Gastrocnemius medialis (tissue), 4 donors: ENCODE measurements around the gene CDK5RAP1. TPM values are rescaled to one million over a fixed set of nuclear protein-coding genes. Genes with fewer than 3 reads are reported as not detected.

Source experiments
- ATAC-seq, 2 donors: fragments of 150-250 bp; one replicate each; pipeline ENCODE4 v1.9.1; 2016
- DNase-seq, 2 donors: peaks; one replicate each; pipeline ENCODE4 v3.0.0-alpha.2; 2019
- H3K27ac ChIP-seq, 4 donors: fragments of 200-600 bp; sonication (generic); 1 replicate in 1 of 4; 2 replicates in 3 of 4; pipeline ENCODE4 v1.5.1; 2016 to 2018; ENCODE audit warnings: mild to moderate bottlenecking in 2 of 4, moderate library complexity in 1 of 4
- H3K27me3 ChIP-seq, 3 donors: fragments of 200-600 bp; sonication (generic) in 2 of 3; 1 replicate in 1 of 3; 2 replicates in 2 of 3; pipeline versions ENCODE4 v1.5.1 to v1.6.0; 2016 to 2019; ENCODE audit warnings: mild to moderate bottlenecking in 1 of 3, moderate library complexity in 1 of 3
- H3K36me3 ChIP-seq, 2 donors: fragments of 200-600 bp; sonication (generic) in 1 of 2; one replicate each; pipeline ENCODE4 v1.5.1; 2017 to 2018
- H3K4me1 ChIP-seq, 2 donors: fragments of 200-600 bp; sonication (generic) in 1 of 2; one replicate each; pipeline ENCODE4 v1.5.1; 2016 to 2017; ENCODE audit warnings: mild to moderate bottlenecking in 2 of 2
- H3K4me3 ChIP-seq, 4 donors: fragments of 200-600 bp; sonication (generic) in 3 of 4; 1 replicate in 1 of 4; 2 replicates in 3 of 4; pipeline ENCODE4 v1.5.1; 2016 to 2019; ENCODE audit warnings: mild to moderate bottlenecking in 2 of 4
- H3K9me3 ChIP-seq, 3 donors: fragments of 200-600 bp; sonication (generic) in 2 of 3; 1 replicate in 1 of 3; 2 replicates in 2 of 3; pipeline ENCODE4 v1.5.1; 2016 to 2019
- POLR2A ChIP-seq, 2 donors: fragments of 450-650 bp; IDR thresholded peaks; one replicate each; pipeline ENCODE4 v1.6.1; 2017; ENCODE audit warnings: antibody characterized with exemption in 2 of 2, mild to moderate bottlenecking in 2 of 2, moderate library complexity in 2 of 2
- in situ Hi-C, 4 donors: fragments of 200-750 bp; cut with MboI; loops; one replicate each; pipeline versions ENCODE4 v1.15.0 to v1.8.0; 2017; ENCODE audit warnings: low sequenced_read_pairs in 4 of 4
- intact Hi-C: fragments of 100-400 bp; cut with DNase I; formaldehyde crosslinking; loops from one replicate; pipeline ENCODE4 v1.15.1; 2023; ENCODE audit warnings: low total_unique reads
- total RNA-seq, 4 donors: library from RNA; depleted of rRNA; stranded (reverse); fragments of >200 nt; gene quantifications; one replicate each; pipeline versions ENCODE4 v1.1.0 to v1.2.3, GENCODE V29; 2016
- TF ChIP-seq, protein P1 (sequence below), 5 experiments: fragments of 450-650 bp in 3 of 5; fragments of 200-600 bp in 2 of 5; sonication (generic) in 2 of 5; IDR thresholded peaks in 4 of 5; conservative IDR thresholded peaks in 1 of 5; 1 replicate in 4 of 5; 2 replicates in 1 of 5; pipeline ENCODE4 v1.5.1; 2016 to 2019; ENCODE audit warnings: antibody characterized with exemption in 5 of 5, mild to moderate bottlenecking in 3 of 5, moderate library complexity in 3 of 5

Gene CDK5RAP1, protein sequence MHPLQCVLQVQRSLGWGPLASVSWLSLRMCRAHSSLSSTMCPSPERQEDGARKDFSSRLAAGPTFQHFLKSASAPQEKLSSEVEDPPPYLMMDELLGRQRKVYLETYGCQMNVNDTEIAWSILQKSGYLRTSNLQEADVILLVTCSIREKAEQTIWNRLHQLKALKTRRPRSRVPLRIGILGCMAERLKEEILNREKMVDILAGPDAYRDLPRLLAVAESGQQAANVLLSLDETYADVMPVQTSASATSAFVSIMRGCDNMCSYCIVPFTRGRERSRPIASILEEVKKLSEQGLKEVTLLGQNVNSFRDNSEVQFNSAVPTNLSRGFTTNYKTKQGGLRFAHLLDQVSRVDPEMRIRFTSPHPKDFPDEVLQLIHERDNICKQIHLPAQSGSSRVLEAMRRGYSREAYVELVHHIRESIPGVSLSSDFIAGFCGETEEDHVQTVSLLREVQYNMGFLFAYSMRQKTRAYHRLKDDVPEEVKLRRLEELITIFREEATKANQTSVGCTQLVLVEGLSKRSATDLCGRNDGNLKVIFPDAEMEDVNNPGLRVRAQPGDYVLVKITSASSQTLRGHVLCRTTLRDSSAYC
- total RNA-seq = 10 to 100 TPM; 23.2 to 27.6 (median 25.8) TPM

DNA sequence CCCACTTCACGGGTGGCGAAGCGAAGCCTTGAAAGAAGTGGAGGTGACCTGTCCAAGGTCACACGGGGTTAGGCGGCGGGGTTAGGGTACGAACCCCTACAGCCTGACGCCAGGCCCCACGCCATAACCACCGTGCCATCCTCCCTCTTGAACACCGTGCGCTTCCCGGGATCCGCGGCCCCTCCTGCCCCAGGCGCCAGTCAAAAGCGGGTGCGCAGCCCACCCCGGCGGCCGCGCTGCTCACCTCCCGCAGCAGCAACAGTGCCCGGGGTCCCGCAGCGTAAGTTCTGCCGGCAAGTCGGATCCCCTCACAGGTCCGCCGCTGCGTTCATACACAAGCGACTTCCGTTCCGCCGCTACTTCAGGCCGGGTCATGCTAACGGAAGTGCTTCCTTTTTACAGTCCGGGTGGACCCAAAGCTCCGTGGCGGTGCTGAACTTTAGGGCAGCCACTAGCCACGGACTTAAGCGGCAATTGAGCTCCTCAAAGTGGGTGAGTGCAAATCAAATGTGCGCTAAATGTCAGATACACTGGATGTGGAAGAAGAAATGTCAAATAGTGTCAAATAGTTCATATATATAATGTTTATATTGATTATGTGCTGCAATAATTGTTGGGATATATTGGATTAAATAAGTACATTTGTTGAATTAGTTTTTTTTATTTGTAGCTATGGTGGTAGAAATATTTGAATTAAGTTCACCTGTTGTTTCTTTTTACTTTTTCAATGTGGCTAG is at the start of gene CDK5RAP1:
Gene CDK5RAP1, minus strand, starts transcription at position 336 of the 737 bp plus-strand sequence. CDS start 4,455 bp downstream, outside the sequence.
- H3K4me1 ChIP-seq = peaks cover 27 to 34% of the 10 kb centered on the region in 2 donors
- in situ Hi-C loops (loop anchor here in 1 of 4 donors (10.0 kb wide), 1 partner anchor 53 kb away; no protein-coding TSS in a partner anchor), intact Hi-C loops (loop anchor here (1.0 to 5.0 kb wide), 2 partner anchors 43 to 266 kb away; partner anchors contain the start of gene ACTL10)
- peak; percentile 97 for ATAC-seq
- H3K4me3 ChIP-seq = peak within 1 kb of the TSS; percentile 86 to 95 (median 90)
- H3K27ac ChIP-seq = peak within 1 kb of the TSS; percentile 74 to 87 (median 82)
- peak; percentile 76 to 85 for DNase-seq
- no peaks in the 10 kb centered on the region for H3K27me3 ChIP-seq
- peaks cover 0 to 6% of the 10 kb centered on the region in 2 donors for H3K36me3 ChIP-seq
- H3K9me3 ChIP-seq = no peaks in the 10 kb centered on the region
- TF ChIP-seq POLR2A (IDR thresholded peaks at IDR 0.05) = peak in 1 of 2 donors; percentile 47
- TF ChIP-seq, protein P1, sequence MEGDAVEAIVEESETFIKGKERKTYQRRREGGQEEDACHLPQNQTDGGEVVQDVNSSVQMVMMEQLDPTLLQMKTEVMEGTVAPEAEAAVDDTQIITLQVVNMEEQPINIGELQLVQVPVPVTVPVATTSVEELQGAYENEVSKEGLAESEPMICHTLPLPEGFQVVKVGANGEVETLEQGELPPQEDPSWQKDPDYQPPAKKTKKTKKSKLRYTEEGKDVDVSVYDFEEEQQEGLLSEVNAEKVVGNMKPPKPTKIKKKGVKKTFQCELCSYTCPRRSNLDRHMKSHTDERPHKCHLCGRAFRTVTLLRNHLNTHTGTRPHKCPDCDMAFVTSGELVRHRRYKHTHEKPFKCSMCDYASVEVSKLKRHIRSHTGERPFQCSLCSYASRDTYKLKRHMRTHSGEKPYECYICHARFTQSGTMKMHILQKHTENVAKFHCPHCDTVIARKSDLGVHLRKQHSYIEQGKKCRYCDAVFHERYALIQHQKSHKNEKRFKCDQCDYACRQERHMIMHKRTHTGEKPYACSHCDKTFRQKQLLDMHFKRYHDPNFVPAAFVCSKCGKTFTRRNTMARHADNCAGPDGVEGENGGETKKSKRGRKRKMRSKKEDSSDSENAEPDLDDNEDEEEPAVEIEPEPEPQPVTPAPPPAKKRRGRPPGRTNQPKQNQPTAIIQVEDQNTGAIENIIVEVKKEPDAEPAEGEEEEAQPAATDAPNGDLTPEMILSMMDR (IDR thresholded peaks at IDR 0.05 in 4 of 5, conservative IDR thresholded peaks at IDR 0.05 in 1 of 5) = peak in 1 of 5 experiments; percentile 17

DNA sequence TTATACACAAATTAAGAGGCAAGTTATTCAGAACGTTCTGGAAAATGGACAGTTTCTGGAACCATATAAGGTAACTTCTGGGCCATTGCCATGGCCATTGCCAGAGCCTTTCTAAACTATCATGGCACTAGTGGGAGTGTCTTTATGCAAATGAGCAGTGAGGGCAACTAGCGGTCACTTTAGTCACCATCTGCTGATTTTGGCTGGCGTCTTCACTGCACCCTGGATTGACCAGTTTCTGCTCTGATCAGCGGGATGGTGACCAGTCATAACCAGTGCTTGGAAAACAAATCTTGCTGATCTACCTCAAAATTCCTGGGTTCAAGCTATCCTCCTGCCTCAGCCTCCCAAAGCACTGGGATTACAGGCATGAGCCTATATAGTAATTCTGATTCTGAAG is 49.5 kb upstream of the CDK5RAP1 start:
- no peak overlapping the region for H3K4me3 ChIP-seq
- peaks cover 0 to 6% of the 10 kb centered on the region in 2 donors for H3K4me1 ChIP-seq
- no peaks in the 10 kb centered on the region for H3K9me3 ChIP-seq
- peak; percentile 91 to 95 for ATAC-seq
- no peak overlapping the region for H3K27ac ChIP-seq
- no peaks in the 10 kb centered on the region for H3K36me3 ChIP-seq
- TF ChIP-seq POLR2A (IDR thresholded peaks at IDR 0.05) = no peak
- peak in 1 of 2 donors; percentile 50 for DNase-seq
- no peaks in the 10 kb centered on the region for H3K27me3 ChIP-seq
- in situ Hi-C loops (loop anchor here in 3 of 4 donors (5.0 to 25.0 kb wide), 5 partner anchors 46 to 686 kb away; partner anchors contain the start of genes CDK5RAP1 (in 1 of the 3) and EIF2S2 (in 1 of the 3)), intact Hi-C loops (no loop called here)

DNA sequence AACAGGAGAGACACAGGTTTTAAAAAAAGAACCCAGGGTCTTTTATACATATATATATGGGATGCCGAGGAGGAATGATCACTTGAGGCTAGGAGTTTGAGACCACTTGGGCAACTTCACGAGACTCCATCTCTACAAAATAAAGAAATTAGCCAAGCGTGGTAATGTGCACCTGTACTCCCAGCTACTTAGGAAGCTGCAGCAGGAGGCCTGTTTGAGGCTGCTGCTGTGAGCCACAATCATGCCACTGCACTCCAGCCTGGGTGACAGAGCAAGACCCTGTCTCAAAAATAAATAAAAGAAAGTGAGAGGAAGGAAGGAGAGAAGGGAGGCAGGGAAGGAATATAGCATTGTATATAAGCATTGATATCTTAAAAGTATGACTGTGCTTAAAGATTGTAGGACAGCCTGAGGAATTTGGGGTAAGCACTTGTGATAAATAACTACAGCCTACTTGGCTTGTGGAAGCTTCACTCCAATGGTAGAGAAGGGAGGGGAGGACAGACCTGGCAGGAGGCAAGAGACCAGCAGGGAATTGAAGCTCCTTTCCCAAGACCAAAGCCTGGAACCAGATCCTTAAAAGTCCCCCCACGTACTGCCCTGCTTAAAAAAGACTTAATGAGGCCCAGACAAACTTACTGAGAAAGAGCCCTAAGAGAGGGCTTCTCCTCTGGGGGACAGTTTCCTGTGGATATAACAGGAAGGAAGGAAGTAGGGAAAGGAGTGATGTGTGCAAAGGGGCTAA is 44.7 kb upstream of the CDK5RAP1 start:
- in situ Hi-C loops (no loop called here), intact Hi-C loops (loop anchor here (1.0 to 2.0 kb wide), 2 partner anchors 30 to 43 kb away; no protein-coding TSS in a partner anchor)
- Histone ChIP-seq H3K4me1 (peaks cover 23 to 28% of the 10 kb centered on the region in 2 donors), H3K36me3 (no peaks in the 10 kb centered on the region), H3K27me3 (no peaks in the 10 kb centered on the region), H3K9me3 (no peaks in the 10 kb centered on the region), H3K27ac (no peak overlapping the region), H3K4me3 (no peak overlapping the region)
- DNase-seq (no peak), ATAC-seq (no peak)
- TF ChIP-seq POLR2A (IDR thresholded peaks at IDR 0.05) = no peak
- TF ChIP-seq, protein P1 (IDR thresholded peaks at IDR 0.05 in 4 of 5, conservative IDR thresholded peaks at IDR 0.05 in 1 of 5) = no peak

DNA sequence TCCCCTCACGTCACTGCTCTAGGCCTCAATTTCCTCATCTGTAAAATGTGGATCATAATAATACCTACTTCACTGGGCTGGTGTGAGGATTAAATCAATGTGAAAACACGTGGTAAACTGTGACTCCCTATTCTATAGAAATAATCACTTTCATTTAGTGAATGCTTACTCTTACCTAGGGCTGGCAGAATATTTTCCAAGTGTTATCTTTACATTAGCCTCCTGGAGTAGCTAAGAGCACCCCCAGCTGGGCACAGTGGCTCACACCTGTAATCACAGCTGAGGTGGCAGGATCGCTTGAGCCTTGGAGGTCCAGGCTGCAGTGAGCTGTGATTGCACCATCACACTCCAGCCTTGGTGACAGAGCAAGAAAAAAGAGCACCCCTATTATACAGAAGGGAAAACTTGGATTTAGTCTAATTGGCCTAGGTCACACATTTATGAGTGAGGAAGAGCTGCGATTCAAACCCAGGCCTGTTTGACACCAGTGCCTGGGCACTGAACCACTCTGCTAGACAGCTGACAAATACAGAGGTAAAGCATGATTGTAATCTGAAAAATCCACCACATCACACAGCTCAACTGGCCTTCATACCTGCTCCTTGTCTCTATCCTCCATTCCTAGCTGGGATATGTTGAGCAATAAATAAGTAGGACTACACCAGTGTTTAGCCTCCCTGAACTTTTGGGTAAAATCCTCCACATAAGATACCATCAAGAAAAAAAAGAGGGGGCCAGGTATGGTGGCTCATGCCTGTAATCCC is 43.7 kb upstream of the CDK5RAP1 start:
- intact Hi-C loops = loop anchor here (1.0 to 2.0 kb wide), 3 partner anchors 29 to 44 kb away; partner anchors contain the start of gene CDK5RAP1
- Histone ChIP-seq H3K27me3 (no peaks in the 10 kb centered on the region), H3K9me3 (no peaks in the 10 kb centered on the region), H3K4me3 (peak overlapping the region; percentile 71 to 98 (median 78)), H3K36me3 (no peaks in the 10 kb centered on the region), H3K4me1 (peaks cover 28 to 33% of the 10 kb centered on the region in 2 donors), H3K27ac (peak overlapping the region; percentile 97 to 98 (median 98))
- in situ Hi-C loops = no loop called here
- ATAC-seq = peak; percentile 52 to 55
- peak; percentile 32 to 72 for DNase-seq
- TF ChIP-seq, protein P1 (IDR thresholded peaks at IDR 0.05 in 4 of 5, conservative IDR thresholded peaks at IDR 0.05 in 1 of 5) = peak; percentile 31 to 64 (median 50)
- TF ChIP-seq POLR2A (IDR thresholded peaks at IDR 0.05) = no peak
